Measurements from ENCODE around the gene AXIN1. TPM values are rescaled to one million over a fixed set of nuclear protein-coding genes. Genes with fewer than 3 reads are reported as not detected.

Gene AXIN1
- total and polyA plus RNA-seq, 2 of the 8 experiments (the other 6 are each of a cell fraction or from before 2014, with no cell fraction given): 12.5 to 41.9 TPM

DNA sequence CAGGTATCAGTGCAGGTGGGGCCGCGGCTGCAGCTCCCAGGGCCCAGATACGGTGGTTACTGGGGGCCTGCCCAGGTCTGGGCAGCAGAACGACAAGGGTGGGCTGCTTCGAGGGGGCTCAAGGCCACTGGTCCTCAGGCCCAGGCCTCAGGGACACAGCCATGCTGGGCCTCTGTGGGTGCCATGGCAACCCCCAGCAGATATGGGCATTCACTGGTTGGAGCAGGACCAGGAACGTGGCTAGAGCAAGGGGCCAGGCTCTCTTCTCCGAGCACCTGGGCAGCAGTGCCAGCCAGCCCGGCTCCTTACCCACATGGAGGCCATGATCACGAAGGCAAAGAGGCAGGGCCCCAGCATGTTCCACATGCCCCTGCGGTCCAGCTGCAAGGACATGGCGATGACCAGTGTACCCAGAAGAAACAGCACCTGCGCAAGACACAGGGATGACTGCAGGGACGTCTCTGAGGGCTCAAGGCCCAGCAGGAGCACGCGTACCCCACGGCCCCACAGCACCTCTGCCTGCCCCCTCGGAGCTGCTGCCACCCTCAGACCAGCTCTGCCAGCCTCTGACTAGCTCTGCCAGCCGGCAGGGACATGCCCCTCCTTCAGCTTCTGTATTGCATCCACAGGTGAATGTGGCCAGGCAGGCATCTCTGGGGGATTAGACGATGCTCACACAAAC is 19.9 kb upstream of the AXIN1 start:
- Histone ChIP-seq H3K27ac (ENCODE audit: low read depth, low read length) (no peak overlapping the region), H4K5ac (ENCODE audit: insufficient read length, low read depth, low read length) (no peak overlapping the region), H3K4ac (replicated peaks; ENCODE audit: insufficient read length, low read depth, low read length) (no peak overlapping the region), H2BK120ac (replicated peaks; ENCODE audit: low read depth, low read length) (no peak overlapping the region), H3K36me3 (ENCODE audit: control insufficient read depth in 2 of 4, insufficient read depth in 4 of 4, low read length in 3 of 4) (peaks cover 25 to 68% (median 46%) of the 10 kb centered on the region in 4 experiments), H3K27me3 (replicated peaks in 1 of 4; ENCODE audit: control insufficient read depth in 3 of 4, extremely low read depth in 1 of 4, insufficient read depth in 3 of 4, low read length in 3 of 4) (no peaks in the 10 kb centered on the region), H2AK5ac (ENCODE audit: low read depth, low read length) (no peak overlapping the region), H3K9me3 (ENCODE audit: insufficient read depth in 2 of 2, low read depth in 1 of 2, low read length in 1 of 2) (no peaks in the 10 kb centered on the region), H3K4me1 (replicated peaks in 1 of 4; ENCODE audit: control insufficient read depth in 3 of 4, insufficient read depth in 4 of 4, low read length in 3 of 4) (peaks cover 0 to 10% (median 9%) of the 10 kb centered on the region in 4 experiments; a peak in 5 of 7 replicates), H2BK20ac (ENCODE audit: low read length) (no peak overlapping the region), H3K23me2 (ENCODE audit: low read depth, low read length) (no peaks in the 10 kb centered on the region; the same call in 1 of the 2 replicates), H3K4me3 (ENCODE audit: extremely low read depth in 1 of 4, insufficient read depth in 2 of 4, low read depth in 3 of 4, low read length in 4 of 4) (no peak overlapping the region), H2BK12ac (ENCODE audit: low read depth, low read length) (no peak overlapping the region), H3K18ac (ENCODE audit: extremely low read depth, low read length) (no peak overlapping the region), H4K20me1 (replicated peaks in 1 of 2; ENCODE audit: control insufficient read depth in 1 of 2, insufficient read depth in 2 of 2, low read length in 2 of 2) (peaks cover 9 to 40% of the 10 kb centered on the region in 2 experiments), H2BK5ac (ENCODE audit: low read depth, low read length) (no peak overlapping the region), H3K56ac (replicated peaks; ENCODE audit: insufficient read length, low read depth, low read length) (no peak overlapping the region), H4K91ac (replicated peaks; ENCODE audit: insufficient read length, low read length) (no peak overlapping the region), H3K14ac (ENCODE audit: insufficient read length) (no peak overlapping the region), H2BK15ac (ENCODE audit: low read length) (no peak overlapping the region), H3K9ac (replicated peaks in 1 of 4; ENCODE audit: extremely low read depth in 1 of 4, low read depth in 3 of 4, low read length in 3 of 4) (no peak overlapping the region), H2AFZ (ENCODE audit: low read length) (no peak overlapping the region), H3K23ac (ENCODE audit: insufficient read length) (no peak overlapping the region), H3K79me2 (ENCODE audit: control insufficient read depth in 1 of 2, insufficient read depth in 2 of 2, low read length in 2 of 2) (no peaks in the 10 kb centered on the region; a peak in 1 of 4 replicates), H3K4me2 (ENCODE audit: insufficient read depth in 1 of 2, low read depth in 2 of 2, low read length in 2 of 2) (no peak overlapping the region), H3K79me1 (ENCODE audit: low read depth, low read length) (no peaks in the 10 kb centered on the region; the same call in 1 of the 2 replicates), H4K8ac (ENCODE audit: extremely low read depth, insufficient read depth, low read length) (no peak overlapping the region)
- FAIRE-seq (no peak), DNase-seq (ENCODE audit: low read depth in 1 of 2, low spot score in 2 of 2) (peak in 1 of 2 experiments; percentile 39)
- WGBS, 2 experiments (ENCODE audit: extremely low coverage in 1 of 2, insufficient coverage in 1 of 2, insufficient read length in 1 of 2, insufficient replicate concordance in 2 of 2, low coverage in 1 of 2, low lambda C conversion rate in 2 of 2, missing lambda C conversion rate in 1 of 2): 93% methylated on average over 19 of the region's 19 CpGs; no CpG with 5 or more reads in 1 of the 2 experiments
- TF ChIP-seq FOSL1 (IDR thresholded peaks at IDR 0.05; ENCODE audit: insufficient read depth, low read depth, low read length) (no peak), KDM4A (IDR thresholded peaks at IDR 0.05; ENCODE audit: low read depth, low read length, severe bottlenecking) (no peak), TEAD4 (IDR thresholded peaks at IDR 0.05; ENCODE audit: low read depth, low read length) (no peak), KDM1A (IDR thresholded peaks at IDR 0.05; ENCODE audit: borderline replicate concordance, low read length) (no peak), NANOG (IDR thresholded peaks at IDR 0.05; ENCODE audit: insufficient read depth, low read depth, low read length, poor library complexity, severe bottlenecking) (no peak), ZNF274 (IDR thresholded peaks at IDR 0.05; ENCODE audit: borderline replicate concordance, extremely low read depth, low read length) (no peak), RNF2 (IDR thresholded peaks at IDR 0.05; ENCODE audit: borderline replicate concordance, low read depth, low read length, missing control alignments, poor library complexity, severe bottlenecking) (no peak), SP1 (IDR thresholded peaks at IDR 0.05; ENCODE audit: low read depth, low read length) (no peak), MAFK (IDR thresholded peaks at IDR 0.05; ENCODE audit: low read depth, low read length) (no peak)
- ChIA-PET CTCF (ENCODE audit: partially characterized antibody) (interaction anchor here (0.6 to 1.6 kb wide), 3 partner anchors 127 to 308 kb away, joined by 3 to 4 read pairs (median 3); no protein-coding TSS in a partner anchor), POLR2A (ENCODE audit: partially characterized antibody) (interaction anchor here (0.6 to 2.1 kb wide), 4 partner anchors 26 to 276 kb away, joined by 3 to 4 read pairs (median 4); no protein-coding TSS in a partner anchor)
